Activated T-cell treated with anti-CD3 and anti-CD28 coated beads for 48 hours (primary cell): Measurements from ENCODE around the gene KIAA1755.

Source experiments
- DNase-seq: peaks from one replicate; pipeline ENCODE4 v3.0.0-alpha.2; 2020; ENCODE audit warnings: low read depth

The KIAA1755 gene

GRCh38 chr20:38241201-38241600 lies 19.3 kb downstream of the KIAA1755 start:
- no peak for DNase-seq

GRCh38 chr20:38239441-38239840 lies 21.1 kb downstream of the KIAA1755 start:
- no peak for DNase-seq

DNA sequence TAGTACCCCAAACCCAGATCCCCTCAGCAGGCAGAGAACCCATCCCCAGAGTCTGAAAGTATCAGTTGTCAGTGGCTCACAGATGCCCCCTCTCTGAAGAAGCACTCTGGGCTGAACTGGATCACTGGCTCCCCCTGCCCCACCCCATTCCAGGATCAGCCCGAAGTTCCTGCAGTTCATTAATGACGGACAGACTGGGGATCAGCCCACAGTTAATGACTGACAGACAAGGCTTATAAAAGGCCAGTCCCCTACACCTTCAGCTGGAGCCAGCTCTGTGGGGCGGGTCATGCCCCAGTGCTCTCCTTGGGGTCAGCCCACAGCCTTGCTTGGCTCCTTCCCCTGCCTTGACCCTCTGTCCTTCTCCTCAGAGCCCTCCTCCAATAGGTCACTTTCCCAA lies 21.7 kb downstream of the KIAA1755 start:
- DNase-seq = no peak

GRCh38 chr20:38237381-38237780 lies 23.2 kb downstream of the KIAA1755 start:
- DNase-seq = no peak

GRCh38 chr20:38231531-38232121 lies 28.9 kb downstream of the KIAA1755 start:
- DNase-seq = no peak

- no peak for DNase-seq
These were observed 29.5 kb downstream of the KIAA1755 start for GRCh38 chr20:38230957-38231526.

DNA sequence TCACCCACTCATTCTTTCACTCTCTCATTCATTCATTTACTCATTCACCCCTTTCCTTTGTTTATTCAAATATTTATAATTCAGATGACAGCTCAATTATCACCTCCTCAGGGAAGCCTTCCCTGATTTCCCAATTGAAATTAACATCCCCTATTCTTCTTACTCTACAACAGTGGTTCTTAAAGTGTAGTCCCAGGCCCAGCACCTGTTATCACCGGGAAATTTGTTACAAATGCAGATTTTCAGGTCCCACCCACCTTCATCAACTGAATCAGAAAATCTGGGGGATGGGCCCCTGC lies 30.3 kb downstream of the KIAA1755 start:
- no peak for DNase-seq

- DNase-seq = no peak
These were observed 30.9 kb downstream of the KIAA1755 start for GRCh38 chr20:38229376-38230252.

GRCh38 chr20:38228436-38228835 lies 32.1 kb downstream of the KIAA1755 start:
- DNase-seq = no peak

DNA sequence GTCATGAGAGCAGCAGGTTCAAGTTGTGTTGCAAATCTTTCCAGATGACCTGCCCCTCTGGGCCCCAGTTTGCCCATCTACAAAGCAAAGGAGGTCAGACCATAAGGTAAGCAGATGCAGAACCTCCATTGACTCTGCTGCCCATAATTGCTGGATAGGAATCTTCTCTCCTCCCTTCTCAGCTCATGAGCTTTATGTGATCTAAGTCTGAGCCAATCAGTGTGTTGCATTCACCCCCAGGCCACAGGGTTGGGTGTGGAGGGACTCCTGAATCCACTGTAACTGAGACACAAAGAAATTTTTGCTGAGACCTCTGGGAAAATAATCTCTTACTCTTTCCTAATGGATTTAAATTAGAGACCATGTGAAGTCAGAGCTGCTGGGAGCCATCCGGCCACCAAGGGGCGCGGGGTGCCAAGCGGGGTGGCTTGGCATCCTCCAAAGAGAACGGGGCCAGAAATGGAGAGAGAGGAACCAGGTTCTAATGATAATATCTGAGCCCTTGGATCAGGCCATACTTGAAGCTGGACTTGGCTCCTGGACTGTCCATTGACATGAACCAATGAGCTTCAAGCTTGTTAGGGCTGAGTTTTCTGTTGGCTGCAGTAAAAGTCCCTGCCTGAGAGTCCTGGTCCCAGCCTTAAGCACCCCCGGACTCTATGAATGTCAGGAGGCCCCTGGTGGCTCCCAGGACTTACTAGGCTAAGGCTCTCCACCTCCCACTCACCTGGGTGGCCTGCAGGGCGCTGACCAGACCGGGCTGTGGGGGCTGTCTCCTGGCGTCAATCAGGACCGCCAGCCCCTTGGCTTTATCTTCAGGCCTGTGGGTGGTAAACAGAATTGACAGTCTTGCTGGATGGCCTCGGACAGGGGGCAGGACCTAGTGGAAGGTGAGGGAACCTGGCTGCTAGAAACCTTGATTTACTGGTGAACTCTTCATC lies 32.8 kb downstream of the KIAA1755 start:
- DNase-seq = no peak

DNA sequence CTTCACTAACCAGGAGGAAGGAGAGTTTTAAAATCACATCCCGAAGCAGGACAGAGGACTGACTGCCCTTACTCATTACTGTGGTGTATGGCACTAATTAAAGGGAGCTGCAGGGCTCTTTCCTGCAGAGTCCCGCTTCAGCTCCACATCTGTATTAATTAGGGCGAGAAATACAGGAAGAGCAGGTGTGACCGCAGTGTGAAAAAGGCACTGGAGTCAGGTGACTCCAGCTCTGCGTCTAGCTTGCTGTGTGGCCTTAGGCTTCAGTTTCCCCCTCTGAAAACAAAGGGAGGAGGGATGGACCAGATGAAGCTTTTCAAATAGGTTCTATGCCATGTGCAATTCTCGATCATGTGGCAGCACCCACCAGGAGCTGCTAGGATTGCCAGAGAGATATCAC lies 34.0 kb downstream of the KIAA1755 start:
- DNase-seq = no peak

DNA sequence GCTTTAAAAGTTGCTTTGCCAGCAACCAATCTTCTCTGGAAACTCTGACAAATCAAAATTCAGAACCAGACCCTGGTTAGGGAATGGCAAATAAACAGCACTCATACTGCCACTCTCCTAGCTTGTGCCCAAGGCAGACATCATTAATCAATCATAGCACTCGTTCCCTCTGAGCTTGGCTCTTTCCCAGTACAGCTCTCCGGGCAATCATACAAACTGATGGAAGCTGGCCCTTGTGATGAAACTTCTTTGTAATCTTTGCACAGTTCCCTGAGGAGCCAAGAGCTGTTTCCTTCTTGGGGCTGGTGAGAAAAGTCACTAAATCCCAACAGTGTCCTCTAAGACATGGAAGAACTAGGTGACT lies 34.7 kb downstream of the KIAA1755 start:
- DNase-seq = no peak

GRCh38 chr20:38225240-38225899 lies 35.2 kb downstream of the KIAA1755 start:
- no peak for DNase-seq

DNA sequence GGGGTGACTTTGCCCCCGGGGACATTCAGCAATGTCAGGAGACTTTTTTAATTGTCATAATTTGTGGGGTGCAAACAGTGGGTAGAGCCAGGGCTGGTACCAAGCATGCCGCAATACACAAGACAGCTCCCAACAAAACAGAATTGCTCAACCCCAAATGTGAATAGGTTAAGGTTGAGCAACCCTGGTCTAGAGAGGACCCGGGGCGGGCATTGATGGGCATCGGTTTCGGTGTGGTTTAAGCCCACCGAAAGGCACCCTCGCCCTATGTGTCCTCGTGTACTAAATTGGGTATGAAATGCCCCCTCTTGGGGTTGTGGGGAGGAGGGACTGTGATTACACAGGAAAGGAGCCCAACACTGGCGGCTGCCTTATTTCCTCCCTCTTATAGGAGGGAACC lies 36.0 kb downstream of the KIAA1755 start:
- no peak for DNase-seq

DNA sequence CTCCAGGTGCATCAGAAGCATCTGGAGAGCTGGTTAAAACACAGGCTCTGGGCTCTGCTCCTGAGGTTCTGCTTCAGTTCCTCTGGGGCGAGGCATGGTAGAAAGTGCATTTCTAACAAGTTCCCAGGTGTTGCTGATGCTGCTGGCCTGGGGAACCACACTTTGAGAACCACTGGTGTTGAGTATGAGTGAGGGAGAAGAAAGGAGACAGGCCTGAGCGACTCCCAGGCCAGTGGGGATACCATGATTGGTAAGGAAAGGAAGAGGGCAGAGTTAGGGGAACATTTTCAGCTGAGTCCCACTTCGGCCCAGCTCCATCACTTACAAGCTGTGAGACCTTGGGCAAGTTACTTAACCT lies 36.8 kb downstream of the KIAA1755 start:
- DNase-seq = no peak

DNA sequence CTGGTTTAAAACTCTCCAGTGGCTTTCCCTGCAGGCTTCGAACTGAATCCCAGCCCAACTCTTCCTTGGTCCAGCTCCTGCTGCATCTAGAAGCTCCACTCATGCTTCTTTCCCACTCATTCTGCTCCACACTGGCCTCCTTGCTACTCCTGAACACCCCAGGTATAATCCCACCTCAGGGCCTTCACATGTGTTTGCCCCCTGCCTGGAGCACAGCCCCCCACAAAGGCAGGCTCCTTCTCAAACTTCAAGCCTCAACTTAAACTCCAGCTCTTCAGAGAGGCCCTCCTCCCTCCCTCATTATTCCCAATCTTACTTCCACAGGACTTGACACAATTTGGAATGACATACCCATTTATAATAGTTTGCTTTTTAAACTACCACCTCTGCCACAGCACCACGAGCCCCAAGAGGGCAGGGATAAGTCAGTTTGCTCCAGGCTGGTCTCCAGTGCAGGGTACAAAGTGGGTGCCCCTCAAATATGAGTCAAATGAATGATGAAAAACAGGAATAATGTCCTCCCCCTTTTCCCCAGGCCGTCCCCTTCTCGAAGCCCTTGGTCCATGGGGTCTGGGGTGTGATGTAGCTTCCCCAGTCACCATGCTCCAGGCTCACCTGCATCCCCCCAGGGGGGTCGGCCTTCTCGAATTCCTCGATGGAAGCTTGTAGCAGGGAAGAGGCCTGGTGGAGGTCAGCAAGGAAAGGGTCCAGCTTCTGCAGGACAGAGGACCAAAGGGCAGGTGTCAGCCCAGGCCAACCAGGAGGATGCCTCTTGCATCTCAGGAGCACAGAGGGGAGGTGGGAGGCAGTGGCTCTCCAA lies 37.4 kb downstream of the KIAA1755 start:
- no peak for DNase-seq

- DNase-seq = peak; percentile 55
These were observed 38.2 kb downstream of the KIAA1755 start for GRCh38 chr20:38222231-38222922.

- peak; percentile 65 for DNase-seq
These were observed 39.4 kb downstream of the KIAA1755 start for GRCh38 chr20:38221119-38221589.

DNA sequence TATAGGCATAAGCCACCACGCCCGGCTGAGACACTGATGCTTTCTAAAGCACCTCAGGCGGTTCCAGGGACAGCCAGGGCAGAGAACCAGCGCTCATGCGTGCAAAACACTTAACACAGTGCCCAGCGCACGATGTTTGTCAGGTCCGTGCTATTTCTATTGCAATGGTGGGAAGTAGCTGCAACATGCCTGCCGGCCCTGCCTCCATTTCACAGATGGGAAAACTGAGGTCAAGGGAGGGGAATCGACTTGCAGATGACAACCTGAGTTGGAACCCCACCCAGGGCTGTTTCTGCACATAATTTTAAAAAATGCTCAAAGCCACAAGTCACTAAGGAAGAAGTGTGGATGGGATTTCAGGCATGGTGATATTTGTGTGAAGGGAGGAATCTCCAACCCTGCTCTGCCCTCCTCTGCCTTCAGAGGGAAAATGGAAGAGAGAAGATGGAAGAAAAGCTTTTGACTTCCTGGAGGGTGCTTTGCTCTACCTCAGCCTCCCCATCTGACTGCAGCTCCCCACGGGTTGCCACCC lies 39.9 kb downstream of the KIAA1755 start:
- no peak for DNase-seq
